ENCODE data around the gene LAMTOR1.

Gene LAMTOR1

GRCh38 chr11:72119198-72119597, 16.1 kb upstream of the LAMTOR1 start:
- no peak for DNase-seq

- no peak for DNase-seq
Observed at GRCh38 chr11:72116019-72116755, 13.1 kb upstream of the LAMTOR1 start.

GRCh38 chr11:72114570-72114969, 11.5 kb upstream of the LAMTOR1 start:
- no peak for DNase-seq

- DNase-seq = no peak
Observed at GRCh38 chr11:72112978-72113808, 10.1 kb upstream of the LAMTOR1 start.

GRCh38 chr11:72112143-72112977, 9.3 kb upstream of the LAMTOR1 start, which contains the start of gene ANAPC15:
Gene ANAPC15, minus strand, starts transcription at chr11:72112695. Its CDS starts 1,419 bp downstream, at chr11:72111276.
- DNase-seq = peak; percentile 72 to 99 (median 97)

- no peak for DNase-seq
Observed at GRCh38 chr11:72111300-72112142, 8.4 kb upstream of the LAMTOR1 start.

GRCh38 chr11:72105888-72106287, 2.8 kb upstream of the LAMTOR1 start, which contains the start of gene TOMT:
Gene TOMT, plus strand, starts transcription at chr11:72105924. Its CDS starts 28 bp downstream, at chr11:72105952.
- no peak for DNase-seq

GRCh38 chr11:72103754-72104167, 664 bp upstream of the LAMTOR1 start:
- no peak for DNase-seq

- DNase-seq = no peak
Observed at GRCh38 chr11:72102631-72102945, 509 bp downstream of the LAMTOR1 start.

GRCh38 chr11:72102162-72102561, 935 bp downstream of the LAMTOR1 start:
- no peak for DNase-seq

- no peak for DNase-seq
Observed at GRCh38 chr11:72100462-72100861, 2.6 kb downstream of the LAMTOR1 start.

GRCh38 chr11:72100009-72100408, 3.1 kb downstream of the LAMTOR1 start:
- no peak for DNase-seq

- no peak for DNase-seq
Observed at GRCh38 chr11:72098741-72099140, 4.4 kb downstream of the LAMTOR1 start.

- peak in 48 of 56 donors; percentile 9 to 82 (median 49) for DNase-seq
Observed at GRCh38 chr11:72091292-72091691, 11.8 kb downstream of the LAMTOR1 start.

GRCh38 chr11:72088076-72088808, 14.9 kb downstream of the LAMTOR1 start:
- DNase-seq = no peak

- DNase-seq = peak in 25 of 56 donors; percentile 7 to 77 (median 32)
Observed at GRCh38 chr11:72085621-72086351, 17.3 kb downstream of the LAMTOR1 start.

GRCh38 chr11:72084965-72085364, 18.1 kb downstream of the LAMTOR1 start:
- DNase-seq = no peak

GRCh38 chr11:72084076-72084475, 19.0 kb downstream of the LAMTOR1 start:
- DNase-seq = no peak

GRCh38 chr11:72083414-72083813, 19.7 kb downstream of the LAMTOR1 start:
- no peak for DNase-seq
